GM18505 (cell line): ENCODE data around the gene MACROD2.

Experiments
- ATAC-seq: cut with Tn5 transposase; IDR thresholded peaks from one replicate; pipeline ENCODE4 v1.9.1; 2021; ENCODE audit not compliant: unreplicated experiment
- POLR2A ChIP-seq: IDR thresholded peaks from 4 replicates; pipeline ENCODE4 v1.6.1; 2011; ENCODE audit warnings: borderline replicate concordance; ENCODE audit not compliant: insufficient read depth, insufficient read length; ENCODE audit errors: extremely low read depth

MACROD2 gene

GRCh38 chr20:16054985-16055384 is 2059.7 kb downstream of the MACROD2 start:
- no peak for TF ChIP-seq POLR2A
- no peak for ATAC-seq

GRCh38 chr20:16057651-16058050 is 2062.3 kb downstream of the MACROD2 start:
- no peak for TF ChIP-seq POLR2A
- no peak for ATAC-seq

GRCh38 chr20:16058268-16058667 is 2063.0 kb downstream of the MACROD2 start:
- no peak for ATAC-seq
- TF ChIP-seq POLR2A = no peak

DNA sequence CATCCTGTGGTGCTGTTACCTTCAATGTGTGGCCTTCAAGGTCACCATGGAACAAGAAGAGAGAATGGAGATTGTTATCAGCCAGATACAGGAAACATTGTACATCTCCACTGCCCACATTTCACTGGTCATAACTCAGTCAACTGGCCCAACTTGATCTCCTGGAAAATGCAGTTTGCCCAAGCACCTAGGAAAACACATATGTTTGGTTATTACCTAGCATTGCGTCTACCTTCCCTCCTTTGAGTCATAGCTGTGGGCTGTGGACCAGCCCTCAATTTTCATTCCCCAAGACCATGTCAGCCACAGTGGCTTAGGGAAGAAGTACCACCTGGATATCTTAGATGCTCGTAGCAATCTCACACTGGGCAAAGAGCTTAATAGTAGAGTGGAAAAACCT is 2064.5 kb downstream of the MACROD2 start:
- no peak for TF ChIP-seq POLR2A

GRCh38 chr20:16061351-16061750 is 2066.0 kb downstream of the MACROD2 start:
- no peak for ATAC-seq
- no peak for TF ChIP-seq POLR2A

More for the DNA sequence above, 2064.5 kb downstream of the MACROD2 start:
- no peak for ATAC-seq

DNA sequence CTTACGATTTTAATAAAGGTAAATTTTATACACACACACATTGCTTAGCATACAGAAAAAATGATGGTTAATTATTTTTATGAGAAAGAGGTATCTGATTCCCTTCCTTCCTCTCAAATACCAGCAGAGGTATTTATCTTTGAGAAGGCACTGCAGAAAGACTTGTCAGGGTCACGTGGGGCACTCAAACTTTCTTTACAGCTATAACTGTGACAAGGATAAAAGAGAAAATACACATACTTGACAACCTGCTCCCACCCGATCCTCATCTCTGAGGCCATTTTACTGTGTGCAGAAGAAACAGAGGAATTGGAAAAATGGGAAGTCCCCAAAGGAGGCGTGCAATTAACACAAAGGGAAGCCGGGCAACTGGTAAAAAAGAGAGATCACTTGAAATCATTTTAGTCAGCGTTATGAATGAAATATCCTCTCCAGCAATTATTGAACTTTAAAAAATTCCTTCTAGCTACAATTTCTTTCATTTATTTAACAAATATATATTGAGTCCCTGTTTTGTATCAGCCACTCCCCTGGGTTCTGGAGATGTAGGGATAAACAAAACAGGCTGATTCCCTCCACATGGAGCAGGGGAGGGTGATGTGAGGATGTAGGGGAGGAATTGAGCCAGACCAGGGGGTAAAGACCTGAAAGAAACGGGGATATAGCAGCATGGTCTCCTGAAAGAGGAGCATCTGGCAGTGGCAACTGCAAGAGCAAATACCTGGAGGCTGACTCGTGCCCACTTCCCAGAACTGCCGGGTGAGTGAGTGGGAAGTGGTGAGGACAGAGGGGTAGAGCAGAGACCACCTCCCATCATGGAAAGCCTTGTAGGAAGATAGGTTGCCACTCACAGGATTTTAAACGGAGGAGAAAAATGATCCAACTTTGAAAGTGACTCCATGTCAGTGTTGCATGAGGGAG is 2067.6 kb downstream of the MACROD2 start:
- ATAC-seq = no peak
- no peak for TF ChIP-seq POLR2A

DNA sequence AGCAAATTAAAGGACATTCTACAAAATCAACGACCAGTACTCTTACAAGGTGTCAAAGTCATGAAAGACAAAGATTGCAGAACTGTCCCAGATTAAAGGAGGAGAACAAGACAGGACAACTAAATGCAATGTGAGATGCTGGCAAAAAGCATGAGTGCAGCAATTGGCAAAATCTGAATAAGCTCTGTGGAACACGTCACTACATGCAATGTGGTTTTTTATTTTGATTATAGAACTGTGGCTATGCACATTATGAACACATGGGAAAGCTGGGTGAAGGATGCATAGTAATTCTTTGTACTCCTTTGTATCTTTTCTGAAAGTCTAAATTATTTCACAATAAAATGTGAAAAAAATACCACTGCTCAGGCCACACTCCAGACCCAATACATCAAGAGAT is 2068.6 kb downstream of the MACROD2 start:
- TF ChIP-seq POLR2A = no peak
- no peak for ATAC-seq

- no peak for ATAC-seq
- no peak for TF ChIP-seq POLR2A
Measured at GRCh38 chr20:16064989-16065707, 2069.8 kb downstream of the MACROD2 start.

- ATAC-seq = no peak
- TF ChIP-seq POLR2A = no peak
Measured at GRCh38 chr20:16066571-16066970, 2071.3 kb downstream of the MACROD2 start.

GRCh38 chr20:16069389-16070010 is 2074.2 kb downstream of the MACROD2 start:
- ATAC-seq = peak; percentile 74
- TF ChIP-seq POLR2A = no peak

- TF ChIP-seq POLR2A = no peak
- ATAC-seq = no peak
Measured at GRCh38 chr20:16072220-16072619, 2076.9 kb downstream of the MACROD2 start.

DNA sequence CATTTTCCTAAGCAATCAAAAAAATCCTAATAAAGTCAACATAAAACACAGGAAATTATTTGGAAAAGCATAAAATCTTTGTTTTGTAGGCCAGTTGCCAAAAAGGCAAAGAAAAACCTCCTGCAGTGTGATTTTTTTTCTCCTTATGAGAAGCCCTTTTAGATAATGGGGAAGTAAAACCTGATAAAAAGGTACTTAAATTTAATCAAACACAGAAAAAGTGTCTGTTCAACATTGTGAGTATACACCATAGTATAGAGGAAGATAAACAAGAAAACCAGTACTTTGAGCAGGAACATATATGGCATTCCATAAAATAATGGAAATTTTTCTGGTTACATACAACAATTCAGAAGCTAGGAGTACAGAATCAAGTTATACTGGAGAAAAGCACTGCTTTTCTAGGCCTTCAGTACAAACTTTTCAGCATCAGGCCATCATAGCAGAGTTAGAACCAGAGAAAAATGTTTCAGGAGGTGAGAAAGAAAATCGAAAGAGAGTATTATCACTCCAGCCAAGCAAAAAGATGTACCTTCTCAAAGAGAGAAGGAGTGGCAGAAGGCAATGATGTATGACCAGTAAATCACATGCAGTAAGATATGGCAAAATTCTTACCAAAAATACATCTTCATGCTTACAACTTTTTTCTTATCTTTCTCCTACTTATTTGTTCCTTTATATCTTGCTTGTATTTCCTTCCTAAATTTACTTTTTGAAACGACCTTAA is 2083.0 kb downstream of the MACROD2 start:
- no peak for TF ChIP-seq POLR2A
- ATAC-seq = no peak

DNA sequence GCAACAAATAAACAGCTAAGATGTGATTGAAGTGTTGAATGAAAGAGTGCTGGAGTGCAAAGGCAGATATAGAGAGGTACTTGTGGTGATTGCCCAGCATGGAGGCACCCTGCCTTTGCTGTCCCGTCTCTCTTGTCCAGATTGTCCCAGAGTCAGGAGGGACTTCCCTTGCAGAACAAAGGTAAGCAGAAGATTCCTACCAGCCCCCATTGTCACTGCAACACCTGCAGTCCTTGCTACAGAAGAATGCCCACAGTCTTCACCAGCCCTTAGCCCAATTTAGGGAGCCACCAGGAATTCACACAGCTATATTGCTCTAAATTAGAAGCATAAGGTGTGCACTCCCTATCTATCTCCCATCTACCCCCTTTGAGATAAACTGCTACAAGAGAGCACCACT is 2086.1 kb downstream of the MACROD2 start:
- TF ChIP-seq POLR2A = no peak

More for the DNA sequence above, 2086.1 kb downstream of the MACROD2 start:
- ATAC-seq = no peak
